IMR-90 (cell line): Measurements from ENCODE around the gene ACSF2. TPM values are rescaled to one million over a fixed set of nuclear protein-coding genes. Genes with fewer than 3 reads are reported as not detected.

Experiments
- ATAC-seq: fragments of 200-7000 bp; cut with Tn5 transposase; 2 replicates; pipeline ENCODE4 v1.9.1; 2020; ENCODE audit warnings: low read depth, mild to moderate bottlenecking, moderate library complexity
- BruUV-seq: library from RNA; stranded (reverse); fragments of 400-500 nt; replicated peaks from 2 replicates; lab custom pipeline; 2021; lab: Mats Ljungman, UMichigan
- CTCF ChIA-PET: fragments of 300-600 bp; formaldehyde crosslinking; extraction: SDS; loops from one replicate; lab custom pipeline; 2021; ENCODE audit warnings: antibody characterized with exemption; lab: Yijun Ruan, JAX
- POLR2A ChIA-PET: fragments of 300-600 bp; sonication (Branson Sonifier 250); formaldehyde crosslinking; loops from one replicate; lab custom pipeline; 2022; ENCODE audit warnings: antibody characterized with exemption; ENCODE audit not compliant: unreplicated experiment; lab: Charles Lee
- DNase-seq: peaks from one replicate; pipeline ENCODE4 v3.0.0; 2013
- H2AFZ ChIP-seq: replicated peaks from 2 replicates; pipeline ENCODE3; 2013; ENCODE audit warnings: low read length, mild to moderate bottlenecking; ENCODE audit not compliant: poor library complexity
- H2AK5ac ChIP-seq: 2 replicates; pipeline ENCODE4 v1.6.1; 2013; ENCODE audit warnings: low read depth, low read length, inconsistent platforms
- H2AK9ac ChIP-seq: replicated peaks from 2 replicates; pipeline ENCODE3; 2013; ENCODE audit warnings: mild to moderate bottlenecking, low read depth, low read length, moderate library complexity; ENCODE audit not compliant: poor library complexity
- H2BK120ac ChIP-seq: 2 replicates; pipeline ENCODE4 v1.6.1; 2013; ENCODE audit warnings: low read depth, low read length, inconsistent platforms
- H2BK15ac ChIP-seq: 3 replicates; pipeline ENCODE4 v1.6.1; 2013; ENCODE audit warnings: low read depth, low read length, inconsistent platforms
- H2BK20ac ChIP-seq: 2 replicates; pipeline ENCODE4 v1.6.1; 2013; ENCODE audit warnings: low read depth, mild to moderate bottlenecking, inconsistent platforms, low read length, moderate library complexity
- H2BK5ac ChIP-seq: 2 replicates; pipeline ENCODE4 v1.6.1; 2013; ENCODE audit warnings: mild to moderate bottlenecking, low read depth, low read length, inconsistent platforms; ENCODE audit not compliant: poor library complexity, severe bottlenecking
- H3K14ac ChIP-seq: replicated peaks from 2 replicates; pipeline ENCODE4 v1.6.1; 2013; ENCODE audit warnings: low read depth, low read length, inconsistent platforms
- H3K18ac ChIP-seq: 2 replicates; pipeline ENCODE4 v1.6.1; 2013; ENCODE audit warnings: low read depth, low read length, control low read depth
- H3K23ac ChIP-seq: 2 replicates; pipeline ENCODE4 v1.6.1; 2013; ENCODE audit warnings: low read depth, low read length, inconsistent platforms
- H3K27ac ChIP-seq: 2 replicates; pipeline ENCODE4 v1.5.1; 2013; ENCODE audit warnings: mild to moderate bottlenecking, control low read depth, low read length; ENCODE audit not compliant: insufficient read depth
- H3K27me3 ChIP-seq: 2 replicates; pipeline ENCODE4 v1.6.1; 2013; ENCODE audit warnings: low read length; ENCODE audit not compliant: control insufficient read depth, insufficient read depth
- H3K36me3 ChIP-seq: 2 replicates; pipeline ENCODE4 v1.6.1; 2013; ENCODE audit warnings: low read length, mixed read lengths; ENCODE audit not compliant: control insufficient read depth, insufficient read depth
- H3K4ac ChIP-seq: 2 replicates; pipeline ENCODE4 v1.6.1; 2013; ENCODE audit warnings: low read depth, low read length, inconsistent platforms
- H3K4me1 ChIP-seq: 2 replicates; pipeline ENCODE4 v1.6.1; 2013; ENCODE audit warnings: low read length, mixed read lengths; ENCODE audit not compliant: control insufficient read depth, insufficient read depth
- H3K4me2 ChIP-seq: 2 replicates; pipeline ENCODE4 v1.6.1; 2013; ENCODE audit warnings: low read depth, mild to moderate bottlenecking, control low read depth, low read length, moderate library complexity
- H3K4me3 ChIP-seq: 2 replicates; pipeline ENCODE4 v1.5.1; 2013; ENCODE audit warnings: low read depth, mild to moderate bottlenecking, control low read depth, low read length, moderate library complexity; ENCODE audit not compliant: insufficient read depth
- H3K56ac ChIP-seq: 2 replicates; pipeline ENCODE4 v1.6.1; 2013; ENCODE audit warnings: low read length, inconsistent platforms; ENCODE audit not compliant: insufficient read depth; ENCODE audit errors: extremely low read depth
- H3K79me1 ChIP-seq, 2 experiments: 2 replicates each; pipeline ENCODE4 v1.6.1; 2013; ENCODE audit warnings: low read length in 2 of 2, inconsistent platforms in 1 of 2, low read depth in 1 of 2
- H3K9ac ChIP-seq: 2 replicates; pipeline ENCODE4 v1.6.1; 2013; ENCODE audit warnings: low read depth, low read length, control low read depth
- H3K9me1 ChIP-seq: 2 replicates; pipeline ENCODE4 v1.6.1; 2013; ENCODE audit warnings: low read length, inconsistent platforms; ENCODE audit not compliant: insufficient read depth
- H3K9me3 ChIP-seq: 2 replicates; pipeline ENCODE4 v1.6.1; 2013; ENCODE audit warnings: low read length; ENCODE audit not compliant: control insufficient read depth, insufficient read depth
- H4K20me1 ChIP-seq: 2 replicates; pipeline ENCODE4 v1.6.1; 2013; ENCODE audit warnings: low read length, inconsistent platforms; ENCODE audit not compliant: insufficient read depth
- H4K5ac ChIP-seq: 2 replicates; pipeline ENCODE4 v1.6.1; 2013; ENCODE audit warnings: mild to moderate bottlenecking, low read depth, low read length, control low read depth
- H4K8ac ChIP-seq, 2 experiments: 2 replicates each; pipeline ENCODE4 v1.6.1; 2013; ENCODE audit warnings: low read depth in 2 of 2, low read length in 2 of 2, control low read depth in 1 of 2, inconsistent platforms in 1 of 2
- H4K91ac ChIP-seq: 2 replicates; pipeline ENCODE4 v1.6.1; 2013; ENCODE audit warnings: low read depth, low read length, inconsistent platforms; ENCODE audit not compliant: insufficient read depth
- BHLHE40 ChIP-seq: fragments of 150-350 bp; IDR thresholded peaks from 2 replicates; pipeline ENCODE4 v1.6.1; 2016; ENCODE audit warnings: mild to moderate bottlenecking, low read depth, low read length
- CEBPB ChIP-seq: IDR thresholded peaks from 2 replicates; pipeline ENCODE4 v1.6.1; 2012; ENCODE audit warnings: low read depth, low read length, improper control_type of control experiment
- CHD1 ChIP-seq: IDR thresholded peaks from 2 replicates; pipeline ENCODE4 v1.6.1; 2012; ENCODE audit warnings: low read depth, low read length, improper control_type of control experiment
- ELK1 ChIP-seq: fragments of 150-350 bp; IDR thresholded peaks from 2 replicates; pipeline ENCODE4 v1.6.1; 2016; ENCODE audit warnings: low read depth, mild to moderate bottlenecking, low read length, moderate library complexity, borderline replicate concordance
- FOS ChIP-seq: fragments of 150-350 bp; IDR thresholded peaks from 2 replicates; pipeline ENCODE4 v1.6.1; 2016; ENCODE audit warnings: low read depth, low read length
- MAFK ChIP-seq: IDR thresholded peaks from 2 replicates; pipeline ENCODE4 v1.6.1; 2012; ENCODE audit warnings: low read depth, low read length, improper control_type of control experiment
- MAZ ChIP-seq: IDR thresholded peaks from 2 replicates; pipeline ENCODE4 v1.6.1; 2012; ENCODE audit warnings: low read depth, mild to moderate bottlenecking, low read length, improper control_type of control experiment, moderate library complexity, borderline replicate concordance
- MXI1 ChIP-seq: IDR thresholded peaks from 2 replicates; pipeline ENCODE4 v1.6.1; 2012; ENCODE audit warnings: low read depth, mild to moderate bottlenecking, low read length, moderate library complexity, borderline replicate concordance
- NFE2L2 ChIP-seq: fragments of 150-350 bp; IDR thresholded peaks from 2 replicates; pipeline ENCODE4 v1.6.1; 2016; ENCODE audit warnings: low read depth, mild to moderate bottlenecking, low read length
- POLR2A ChIP-seq: IDR thresholded peaks from 2 replicates; pipeline ENCODE4 v1.6.1; 2012; ENCODE audit warnings: mild to moderate bottlenecking, low read depth, low read length
- RAD21 ChIP-seq: IDR thresholded peaks from 2 replicates; pipeline ENCODE4 v1.6.1; 2012; ENCODE audit warnings: low read length, improper control_type of control experiment
- RCOR1 ChIP-seq: IDR thresholded peaks from 2 replicates; pipeline ENCODE4 v1.6.1; 2012; ENCODE audit warnings: mild to moderate bottlenecking, low read length, improper control_type of control experiment; ENCODE audit not compliant: insufficient replicate concordance
- RFX5 ChIP-seq: IDR thresholded peaks from 2 replicates; pipeline ENCODE4 v1.8.0; 2012; ENCODE audit warnings: low read depth, mild to moderate bottlenecking, low read length, moderate library complexity
- SMC3 ChIP-seq: fragments of 150-350 bp; IDR thresholded peaks from 2 replicates; pipeline ENCODE4 v1.6.1; 2016; ENCODE audit warnings: low read depth, mild to moderate bottlenecking, antibody characterized with exemption, low read length, moderate library complexity
- USF2 ChIP-seq: fragments of 150-350 bp; IDR thresholded peaks from 2 replicates; pipeline ENCODE4 v1.6.1; 2017; ENCODE audit warnings: mild to moderate bottlenecking, antibody characterized with exemption, low read length, low read depth
- WGBS, 2 experiments: methylation state at CpG; one replicate each; pipeline versions ENCODE4 v1.1.5 to v1.1.7; 2013; ENCODE audit warnings: missing lambda C conversion rate in 2 of 2; ENCODE audit not compliant: insufficient read length in 1 of 2; ENCODE audit errors: extremely low coverage in 2 of 2; 5-methylcytosine and 5-hydroxymethylcytosine counted together
- dilution Hi-C: fragments of 300-500 bp; cut with HindIII; formaldehyde crosslinking; loops from one replicate; pipeline ENCODE4 v1.14.3; 2018; ENCODE audit warnings: low sequenced_read_pairs; ENCODE audit not compliant: unreplicated experiment
- in situ Hi-C: fragments of 300-500 bp; cut with MboI; formaldehyde crosslinking; loops from 3 replicates; pipeline ENCODE4 v1.14.3; 2019; ENCODE audit warnings: low sequenced_read_pairs, inconsistent platforms, mixed read lengths
- intact Hi-C: fragments of 100-400 bp; cut with micrococcal nuclease; formaldehyde crosslinking; loops from 2 replicates; pipeline ENCODE4 v1.10.0; 2022
- polyA plus RNA-seq, 3 experiments: library from polyadenylated mRNA; depleted of rRNA; stranded (reverse); fragments of >200 nt; gene quantifications; 2 replicates each; pipeline ENCODE4 v1.2.3, GENCODE V29; 2012; ENCODE audit warnings: low replicate concordance in 1 of 3
- total RNA-seq: library from RNA; depleted of rRNA; stranded (reverse); fragments of >200 nt; gene quantifications from 2 replicates; pipeline ENCODE4 v1.2.3, GENCODE V29; 2012

The ACSF2 gene
- total and polyA plus RNA-seq, 2 of the 4 experiments (the other 2 are of a cell fraction) = 18.5 to 27.2 TPM

- peaks cover 1% of the 10 kb centered on the region; the same call in 1 of the 2 replicates for H3K36me3 ChIP-seq
- no peak overlapping the region for H2BK15ac ChIP-seq
- H4K8ac ChIP-seq = no peak overlapping the region
- H2AFZ ChIP-seq = no peak overlapping the region
- dilution Hi-C loops = no loop called here
- no peak overlapping the region for H3K9ac ChIP-seq
- no peak overlapping the region for H4K91ac ChIP-seq
- H3K79me1 ChIP-seq = no peaks in the 10 kb centered on the region
- H3K23ac ChIP-seq = no peak overlapping the region
- no peak overlapping the region for H3K56ac ChIP-seq
- no peak overlapping the region for H3K4me2 ChIP-seq
- ChIA-PET POLR2A (no interaction called here), CTCF (no interaction called here)
- H2BK20ac ChIP-seq = no peak overlapping the region
- no peak overlapping the region for H2AK5ac ChIP-seq
- peaks cover 4% of the 10 kb centered on the region; the same call in 1 of the 2 replicates for H4K20me1 ChIP-seq
- no peak overlapping the region for H2AK9ac ChIP-seq
- no TSS peak for BruUV-seq
- no peak for TF ChIP-seq FOS
- no peak for TF ChIP-seq RCOR1
- TF ChIP-seq NFE2L2 = no peak
- TF ChIP-seq SMC3 = no peak
- no peak for TF ChIP-seq MXI1
- no peak for TF ChIP-seq MAZ
- no peak for TF ChIP-seq RFX5
- TF ChIP-seq RAD21 = no peak
- TF ChIP-seq USF2 = no peak
- no peak for TF ChIP-seq CHD1
- no peak for TF ChIP-seq POLR2A
- TF ChIP-seq BHLHE40 = no peak
- no peak for TF ChIP-seq CEBPB
- TF ChIP-seq MAFK = no peak
- no peak for TF ChIP-seq ELK1
- no peaks in the 10 kb centered on the region for H3K4me1 ChIP-seq
- H3K9me1 ChIP-seq = 0 out of 2 replicates have a peak, but pooled peaks cover 6% of the 10 kb centered on the region
- in situ Hi-C loops = no loop called here
- DNase-seq (no peak), ATAC-seq (no peak)
- H3K9me3 ChIP-seq = no peaks in the 10 kb centered on the region
- H3K27ac ChIP-seq = no peak overlapping the region
- H3K27me3 ChIP-seq = no peaks in the 10 kb centered on the region
- intact Hi-C loops = no loop called here
- no peak overlapping the region for H3K4me3 ChIP-seq
- H4K5ac ChIP-seq = no peak overlapping the region
- H3K4ac ChIP-seq = no peak overlapping the region
- H3K14ac ChIP-seq = no peak overlapping the region
- no peak overlapping the region for H2BK5ac ChIP-seq
- no peak overlapping the region for H2BK120ac ChIP-seq
- H3K18ac ChIP-seq = no peak overlapping the region
- no CpG with 5 or more reads among the region's 4 CpGs for WGBS, 2 experiments
These were observed 33.7 kb downstream of the ACSF2 start for GRCh38 chr17:50459756-50460155.
